H1 (cell line): ENCODE data around the gene CNGA1. TPM values are rescaled to one million over a fixed set of nuclear protein-coding genes. Genes with fewer than 3 reads are reported as not detected.

Experiments
- CTCF ChIA-PET: fragments of 300-600 bp; sonication (Branson Sonifier 250); formaldehyde crosslinking; loops from one replicate; lab custom pipeline; 2021; ENCODE audit not compliant: partially characterized antibody; lab: Charles Lee
- POLR2A ChIA-PET: fragments of 300-600 bp; sonication (Branson Sonifier 250); formaldehyde crosslinking; loops from one replicate; lab custom pipeline; 2021; ENCODE audit warnings: inconsistent platforms; ENCODE audit not compliant: partially characterized antibody; lab: Charles Lee
- DNase-seq, 2 experiments: peaks; one replicate each; pipeline versions ENCODE4 v3.0.0 to v3.0.0-alpha.2; 2010 to 2022; ENCODE audit warnings: low spot score in 2 of 2, low read depth in 1 of 2, mixed read lengths in 1 of 2
- FAIRE-seq: peaks from 2 replicates; lab custom pipeline; 2011; peaks lifted over from hg19 to GRCh38; lab: Jason Lieb, UNC
- H2AFZ ChIP-seq: 2 replicates; pipeline ENCODE4 v1.8.1; 2012; ENCODE audit warnings: low read length, inconsistent platforms
- H2AK5ac ChIP-seq: 2 replicates; pipeline ENCODE4 v1.6.1; 2013; ENCODE audit warnings: low read depth, low read length
- H2BK120ac ChIP-seq: replicated peaks from 2 replicates; pipeline ENCODE3; 2013; ENCODE audit warnings: low read depth, low read length, inconsistent platforms
- H2BK12ac ChIP-seq: 2 replicates; pipeline ENCODE4 v1.6.1; 2013; ENCODE audit warnings: low read depth, low read length
- H2BK15ac ChIP-seq: 2 replicates; pipeline ENCODE4 v1.6.1; 2013; ENCODE audit warnings: low read length
- H2BK20ac ChIP-seq: 2 replicates; pipeline ENCODE4 v1.6.1; 2013; ENCODE audit warnings: low read length
- H2BK5ac ChIP-seq: 2 replicates; pipeline ENCODE4 v1.6.1; 2013; ENCODE audit warnings: low read depth, low read length
- H3K14ac ChIP-seq: 2 replicates; pipeline ENCODE4 v1.6.1; 2013; ENCODE audit warnings: inconsistent platforms; ENCODE audit not compliant: insufficient read length
- H3K18ac ChIP-seq: 2 replicates; pipeline ENCODE4 v1.6.1; 2013; ENCODE audit warnings: low read length; ENCODE audit errors: extremely low read depth
- H3K23ac ChIP-seq: 2 replicates; pipeline ENCODE4 v1.6.1; 2013; ENCODE audit warnings: inconsistent platforms; ENCODE audit not compliant: insufficient read length
- H3K23me2 ChIP-seq: 2 replicates; pipeline ENCODE4 v1.6.1; 2013; ENCODE audit warnings: low read depth, low read length
- H3K27ac ChIP-seq: 2 replicates; pipeline ENCODE4 v1.6.1; 2011; ENCODE audit warnings: low read depth, low read length, inconsistent platforms
- H3K27me3 ChIP-seq, 4 experiments: replicated peaks in 1 of 4; 1 replicate in 1 of 4; 2 replicates in 3 of 4; pipeline versions ENCODE4 v1.6.1 to v1.8.1; 2011 to 2013; ENCODE audit warnings: low read length in 3 of 4, mild to moderate bottlenecking in 3 of 4, inconsistent platforms in 2 of 4, mixed read lengths in 2 of 4, moderate library complexity in 1 of 4; ENCODE audit not compliant: control insufficient read depth in 3 of 4, insufficient read depth in 3 of 4; ENCODE audit errors: extremely low read depth in 1 of 4
- H3K36me3 ChIP-seq, 4 experiments: 2 replicates each; pipeline versions ENCODE4 v1.6.1 to v1.8.1; 2011 to 2013; ENCODE audit warnings: mild to moderate bottlenecking in 4 of 4, low read length in 3 of 4, moderate library complexity in 2 of 4, control low read depth in 1 of 4, inconsistent platforms in 1 of 4; ENCODE audit not compliant: insufficient read depth in 4 of 4, control insufficient read depth in 2 of 4
- H3K4ac ChIP-seq: replicated peaks from 2 replicates; pipeline ENCODE3; 2013; ENCODE audit warnings: low read length, low read depth, mixed read lengths, inconsistent platforms; ENCODE audit not compliant: insufficient read length
- H3K4me1 ChIP-seq, 4 experiments: replicated peaks in 1 of 4; 1 replicate in 1 of 4; 2 replicates in 3 of 4; pipeline versions ENCODE4 v1.6.1 to v1.8.1; 2011 to 2013; ENCODE audit warnings: low read length in 3 of 4, inconsistent platforms in 2 of 4, mixed read lengths in 1 of 4; ENCODE audit not compliant: insufficient read depth in 4 of 4, control insufficient read depth in 3 of 4
- H3K4me2 ChIP-seq, 2 experiments: 2 replicates each; pipeline versions ENCODE4 v1.6.1 to v1.8.1; 2011 to 2013; ENCODE audit warnings: low read depth in 2 of 2, low read length in 2 of 2, control low read depth in 1 of 2, inconsistent platforms in 1 of 2, mild to moderate bottlenecking in 1 of 2; ENCODE audit not compliant: insufficient read depth in 1 of 2
- H3K4me3 ChIP-seq, 4 experiments: fragments of 200-600, 300-600 bp in 1 of 4; sonication (generic), shearing (Covaris generic), sonication (Bioruptor Twin) in 1 of 4; 2 replicates each; pipeline versions ENCODE4 v1.5.1 to v1.8.1; 2011 to 2016; ENCODE audit warnings: low read length in 4 of 4, low read depth in 3 of 4, control low read depth in 2 of 4, inconsistent platforms in 2 of 4, mild to moderate bottlenecking in 2 of 4, mixed read lengths in 1 of 4, moderate library complexity in 1 of 4; ENCODE audit not compliant: insufficient read depth in 2 of 4; ENCODE audit errors: extremely low read depth in 1 of 4
- H3K56ac ChIP-seq: replicated peaks from 2 replicates; pipeline ENCODE3; 2013; ENCODE audit warnings: low read depth, mild to moderate bottlenecking, mixed read lengths, low read length, inconsistent platforms; ENCODE audit not compliant: insufficient read length
- H3K79me1 ChIP-seq: 2 replicates; pipeline ENCODE4 v1.6.1; 2013; ENCODE audit warnings: low read depth, low read length, control low read depth
- H3K79me2 ChIP-seq, 2 experiments: 2 replicates each; pipeline versions ENCODE4 v1.6.1 to v1.8.1; 2012 to 2013; ENCODE audit warnings: low read length in 2 of 2, mild to moderate bottlenecking in 2 of 2, inconsistent platforms in 1 of 2; ENCODE audit not compliant: insufficient read depth in 2 of 2, control insufficient read depth in 1 of 2
- H3K9ac ChIP-seq, 4 experiments: replicated peaks in 1 of 4; 1 replicate in 1 of 4; 2 replicates in 3 of 4; pipeline versions ENCODE4 v1.6.1 to v1.8.1; 2011 to 2013; ENCODE audit warnings: low read depth in 3 of 4, low read length in 3 of 4, control low read depth in 2 of 4, mild to moderate bottlenecking in 2 of 4, moderate library complexity in 2 of 4, inconsistent platforms in 1 of 4; ENCODE audit errors: extremely low read depth in 1 of 4
- H3K9me3 ChIP-seq, 2 experiments: 2 replicates each; pipeline versions ENCODE4 v1.6.1 to v1.8.1; 2012 to 2013; ENCODE audit warnings: mild to moderate bottlenecking in 2 of 2, moderate library complexity in 2 of 2, control low read depth in 1 of 2, inconsistent platforms in 1 of 2, low read depth in 1 of 2, low read length in 1 of 2, mixed read lengths in 1 of 2; ENCODE audit not compliant: insufficient read depth in 2 of 2
- H4K20me1 ChIP-seq, 2 experiments: replicated peaks in 1 of 2; 2 replicates each; pipeline versions ENCODE3 to v1.8.1; 2011 to 2013; ENCODE audit warnings: inconsistent platforms in 2 of 2, low read length in 2 of 2, mild to moderate bottlenecking in 1 of 2; ENCODE audit not compliant: insufficient read depth in 2 of 2, control insufficient read depth in 1 of 2
- H4K5ac ChIP-seq: 2 replicates; pipeline ENCODE4 v1.6.1; 2013; ENCODE audit warnings: low read length, low read depth, mixed read lengths, inconsistent platforms; ENCODE audit not compliant: insufficient read length
- H4K8ac ChIP-seq: 2 replicates; pipeline ENCODE4 v1.8.0; 2013; ENCODE audit warnings: mild to moderate bottlenecking, moderate library complexity, low read length, inconsistent platforms; ENCODE audit not compliant: insufficient read depth; ENCODE audit errors: extremely low read depth
- H4K91ac ChIP-seq: replicated peaks from 2 replicates; pipeline ENCODE3; 2013; ENCODE audit warnings: low read length, mixed read lengths, inconsistent platforms; ENCODE audit not compliant: insufficient read length
- ATF2 ChIP-seq: IDR thresholded peaks from 2 replicates; pipeline ENCODE4 v1.6.1; 2012; ENCODE audit warnings: low read length, inconsistent platforms
- CEBPB ChIP-seq: IDR thresholded peaks from 2 replicates; pipeline ENCODE4 v1.6.1; 2012; ENCODE audit warnings: low read depth, low read length
- CTCF ChIP-seq, 3 experiments: IDR thresholded peaks; 1 replicate in 2 of 3; 2 replicates in 1 of 3; pipeline versions ENCODE4 v1.5.1 to v1.6.1; 2011; ENCODE audit warnings: low read length in 3 of 3, mild to moderate bottlenecking in 3 of 3, inconsistent platforms in 2 of 3, low read depth in 1 of 3, moderate library complexity in 1 of 3; ENCODE audit not compliant: insufficient read depth in 1 of 3; ENCODE audit errors: control extremely low read depth in 1 of 3
- EP300 ChIP-seq, 2 experiments: IDR thresholded peaks; 1 replicate in 1 of 2; 2 replicates in 1 of 2; pipeline ENCODE4 v1.6.1; 2011 to 2012; ENCODE audit warnings: low read depth in 2 of 2, low read length in 2 of 2, mild to moderate bottlenecking in 2 of 2, borderline replicate concordance in 1 of 2, inconsistent platforms in 1 of 2, moderate library complexity in 1 of 2
- KDM1A ChIP-seq: fragments of 200-600, 300-600 bp; sonication (generic); IDR thresholded peaks from 2 replicates; pipeline ENCODE4 v1.7.1; 2016; ENCODE audit warnings: mild to moderate bottlenecking, low read length, borderline replicate concordance
- PHF8 ChIP-seq: fragments of 200-600 bp; sonication (generic); conservative IDR thresholded peaks from 2 replicates; pipeline ENCODE4 v1.7.1; 2012; ENCODE audit warnings: low read depth, mild to moderate bottlenecking, inconsistent platforms, low read length, moderate library complexity
- POLR2A ChIP-seq, 2 experiments: IDR thresholded peaks; 1 replicate in 1 of 2; 2 replicates in 1 of 2; pipeline ENCODE4 v1.6.1; 2011; ENCODE audit warnings: low read depth in 2 of 2, low read length in 2 of 2, mild to moderate bottlenecking in 2 of 2; ENCODE audit errors: control extremely low read depth in 1 of 2
- SAP30 ChIP-seq: fragments of 300-600 bp; sonication (generic); IDR thresholded peaks from 2 replicates; pipeline ENCODE4 v1.7.1; 2012; ENCODE audit warnings: low read length, moderate library complexity, mild to moderate bottlenecking, inconsistent platforms; ENCODE audit not compliant: insufficient read depth, insufficient replicate concordance
- SP2 ChIP-seq: IDR thresholded peaks from 2 replicates; pipeline ENCODE4 v1.6.1; 2012; ENCODE audit warnings: mild to moderate bottlenecking, low read length, inconsistent platforms
- SUZ12 ChIP-seq: fragments of 200-600 bp; sonication (generic); IDR thresholded peaks from 2 replicates; pipeline ENCODE4 v1.6.1; 2012; ENCODE audit warnings: mild to moderate bottlenecking, inconsistent platforms, low read length, moderate library complexity, mixed read lengths
- WGBS, 2 experiments: shearing (Covaris generic) in 1 of 2; methylation state at CpG; one replicate each; pipeline versions ENCODE4 v1.1.6 to v1.1.7; 2013 to 2015; ENCODE audit warnings: low lambda C conversion rate in 2 of 2, mixed read lengths in 2 of 2, inconsistent platforms in 1 of 2, low coverage in 1 of 2, missing lambda C conversion rate in 1 of 2; ENCODE audit not compliant: insufficient replicate concordance in 2 of 2, insufficient coverage in 1 of 2, insufficient read length in 1 of 2; ENCODE audit errors: extremely low coverage in 1 of 2, missing lambda C conversion rate in 1 of 2; 5-methylcytosine and 5-hydroxymethylcytosine counted together
- polyA plus RNA-seq, 7 experiments: library from polyadenylated mRNA; depleted of rRNA in 3 of 7; stranded (reverse) in 5 of 7; unstranded in 2 of 7; fragments of >200 nt in 5 of 7; fragments of 200-250 nt in 2 of 7; gene quantifications; 1 replicate in 5 of 7; 2 replicates in 1 of 7; 4 replicates in 1 of 7; pipeline versions ENCODE4 v1.2.1 to v1.2.3, GENCODE V29; 2011 to 2013; ENCODE audit warnings: missing spikeins in 2 of 7, mixed read lengths in 2 of 7
- total RNA-seq: library from RNA; stranded (reverse); fragmentation: NEBNext Ultra II Directional; extraction: Animal tissue kit (Norgen Biotek cat#: 25700); gene quantifications from 2 replicates; pipeline ENCODE4 v1.2.1, GENCODE V29; 2021

Gene CNGA1
- total and polyA plus RNA-seq, 2 of the 8 experiments (the other 6 are each of a cell fraction or from before 2014, with no cell fraction given): 0.17 to 0.54 TPM

DNA sequence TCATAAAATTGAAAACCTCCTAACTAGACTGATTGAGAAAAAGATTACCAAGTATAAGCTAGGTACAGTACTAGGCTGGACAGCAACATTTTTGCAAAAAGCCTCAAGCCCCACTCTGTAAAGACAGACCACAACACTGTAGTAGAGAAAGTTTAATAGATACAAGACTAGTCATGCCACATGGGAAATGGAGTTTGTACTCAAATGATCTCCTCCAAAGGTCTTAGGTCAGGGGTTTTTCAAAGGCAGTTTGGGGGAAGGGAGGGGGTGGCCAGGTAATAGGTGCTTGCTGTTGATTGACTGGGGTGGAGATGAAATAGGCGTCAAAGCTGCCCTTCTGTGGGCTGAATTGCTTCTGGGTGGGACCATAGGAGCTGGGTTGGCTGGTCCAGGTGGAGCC lies 14.2 kb downstream of the CNGA1 start:
- no peak overlapping the region for H2AK5ac ChIP-seq
- H3K4me3 ChIP-seq: no peak overlapping the region
- H4K8ac ChIP-seq: no peak overlapping the region
- 88% methylated on average over 1 of the region's 1 CpG; no CpG with 5 or more reads in 1 of the 2 experiments for WGBS, 2 experiments
- H3K9me3 ChIP-seq: peaks cover 18 to 36% of the 10 kb centered on the region in 2 experiments
- H4K5ac ChIP-seq: no peak overlapping the region
- no peak overlapping the region for H3K23ac ChIP-seq
- H3K27ac ChIP-seq: no peak overlapping the region
- ChIA-PET POLR2A (no interaction called here), CTCF (interaction anchor here (0.7 to 3.3 kb wide), 6 partner anchors 13 to 314 kb away, joined by 3 to 21 read pairs (median 4); no protein-coding TSS in a partner anchor)
- H3K36me3 ChIP-seq: peaks cover 0 to 2% (median 0%) of the 10 kb centered on the region in 4 experiments; a peak in 1 of 8 replicates
- no peaks in the 10 kb centered on the region for H3K79me1 ChIP-seq
- DNase-seq: no peak
- H3K56ac ChIP-seq: no peak overlapping the region
- no peak overlapping the region for H2BK12ac ChIP-seq
- no peak overlapping the region for H3K14ac ChIP-seq
- H4K20me1 ChIP-seq: no peaks in the 10 kb centered on the region
- no peak overlapping the region for H3K9ac ChIP-seq
- no peak overlapping the region for H2BK20ac ChIP-seq
- no peak overlapping the region for H4K91ac ChIP-seq
- no peak overlapping the region for H3K4me2 ChIP-seq
- no peaks in the 10 kb centered on the region for H3K23me2 ChIP-seq
- H3K79me2 ChIP-seq: no peaks in the 10 kb centered on the region
- H2BK120ac ChIP-seq: no peak overlapping the region
- no peak overlapping the region for H2AFZ ChIP-seq
- H2BK15ac ChIP-seq: no peak overlapping the region
- H3K27me3 ChIP-seq: no peaks in the 10 kb centered on the region
- no peaks in the 10 kb centered on the region for H3K4me1 ChIP-seq
- no peak overlapping the region for H3K18ac ChIP-seq
- no peak for FAIRE-seq
- no peak overlapping the region for H3K4ac ChIP-seq
- H2BK5ac ChIP-seq: no peak overlapping the region
- TF ChIP-seq SAP30 (no peak), POLR2A (IDR thresholded peaks at IDR 0.05; ENCODE audit: control extremely low read depth in 1 of 2, low read depth in 2 of 2, low read length in 2 of 2) (no peak), CTCF (IDR thresholded peaks at IDR 0.05; ENCODE audit: control extremely low read depth in 1 of 3, insufficient read depth in 1 of 3, low read depth in 1 of 3, low read length in 3 of 3) (no peak), ATF2 (no peak), PHF8 (no peak), KDM1A (no peak), SP2 (no peak), CEBPB (no peak), SUZ12 (no peak), EP300 (IDR thresholded peaks at IDR 0.05; ENCODE audit: borderline replicate concordance in 1 of 2, low read depth in 2 of 2, low read length in 2 of 2) (no peak)
